DMS114 treated with DMSO at 0.1 percent for 48 hours (cell line): ENCODE measurements around the gene MMP12.
"Not testable (repeated sequence)": the region's sequence is repeated elsewhere in the genome, so short reads cannot be mapped to it uniquely, and the experiment has no call there.

Experiments
- DNase-seq: peaks from one replicate; lab custom pipeline; 2025; ENCODE audit not compliant: unreplicated experiment; lab: John Stamatoyannopoulos, UW

Gene MMP12

DNA sequence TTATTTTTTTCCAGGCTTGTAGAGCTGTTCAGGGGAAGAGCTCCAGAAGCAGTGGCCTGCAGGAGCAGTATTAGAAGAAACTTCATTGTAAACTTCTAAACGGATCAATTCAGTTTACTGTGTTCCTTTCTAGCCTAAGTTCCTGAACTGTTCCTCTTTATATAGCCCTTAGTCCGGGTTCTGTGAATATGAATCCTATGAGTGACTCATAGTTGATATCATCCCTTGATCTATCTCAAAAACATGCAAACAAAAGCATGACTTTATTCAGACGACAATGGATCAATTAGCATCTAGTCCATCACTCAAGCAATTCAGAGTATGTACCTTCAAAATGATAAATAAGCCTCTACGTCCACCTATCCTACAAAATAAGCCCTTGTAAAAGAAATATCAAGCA lies at the start of gene MMP12:
TSS of gene MMP12 (minus strand) at position 131 of the 400 bp plus-strand sequence. CDS start at position 86, 45 bp downstream.
- no peak for DNase-seq

DNA sequence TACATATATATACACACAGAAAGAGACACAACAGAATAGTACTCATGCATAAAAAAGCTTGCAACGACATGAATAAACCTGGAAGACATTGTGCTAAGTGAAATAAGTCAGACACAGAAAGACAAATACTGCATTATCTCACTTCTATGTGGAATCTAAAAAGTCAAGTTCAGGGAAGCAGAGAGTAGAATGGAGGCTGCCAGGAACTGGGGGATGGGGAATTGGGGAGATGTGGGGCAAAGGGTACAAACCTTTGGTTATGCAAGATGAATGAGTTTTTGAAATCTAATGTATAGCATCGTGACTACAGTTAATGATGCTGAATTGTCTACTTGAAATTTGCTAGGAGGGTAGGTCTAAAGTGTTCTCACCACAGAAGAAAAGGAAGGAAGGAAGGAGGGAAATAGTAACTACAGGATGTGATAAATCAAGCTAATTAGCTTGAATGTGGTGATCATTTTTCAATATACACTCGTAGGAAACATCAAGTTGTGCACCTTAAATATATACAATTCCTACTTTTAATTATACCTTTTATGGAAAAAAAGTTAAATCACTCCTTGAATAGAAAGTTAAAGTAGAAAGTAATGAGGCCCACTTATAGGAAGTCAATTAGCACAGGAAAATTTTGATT lies 46.9 kb upstream of the MMP12 start:
- DNase-seq, result no peak

GRCh38 chr11:102920118-102920684 lies 45.4 kb upstream of the MMP12 start:
- no peak for DNase-seq

DNA sequence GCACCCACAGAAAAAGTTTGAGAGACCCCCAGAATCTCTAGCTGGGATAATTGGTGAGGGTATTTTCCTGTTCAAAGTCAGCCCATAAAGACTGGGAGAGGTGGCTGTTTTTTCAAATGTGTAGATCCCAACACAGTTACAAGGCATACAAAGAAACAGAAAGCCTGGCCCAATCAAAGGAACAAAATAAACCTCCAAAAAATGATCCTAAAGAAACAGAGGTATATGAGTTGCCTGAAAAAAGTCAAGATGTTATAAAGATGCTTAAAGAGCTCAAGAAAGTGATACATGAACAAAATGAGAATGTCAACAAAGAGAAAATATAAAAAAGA lies 40.2 kb upstream of the MMP12 start:
- no peak for DNase-seq

DNA sequence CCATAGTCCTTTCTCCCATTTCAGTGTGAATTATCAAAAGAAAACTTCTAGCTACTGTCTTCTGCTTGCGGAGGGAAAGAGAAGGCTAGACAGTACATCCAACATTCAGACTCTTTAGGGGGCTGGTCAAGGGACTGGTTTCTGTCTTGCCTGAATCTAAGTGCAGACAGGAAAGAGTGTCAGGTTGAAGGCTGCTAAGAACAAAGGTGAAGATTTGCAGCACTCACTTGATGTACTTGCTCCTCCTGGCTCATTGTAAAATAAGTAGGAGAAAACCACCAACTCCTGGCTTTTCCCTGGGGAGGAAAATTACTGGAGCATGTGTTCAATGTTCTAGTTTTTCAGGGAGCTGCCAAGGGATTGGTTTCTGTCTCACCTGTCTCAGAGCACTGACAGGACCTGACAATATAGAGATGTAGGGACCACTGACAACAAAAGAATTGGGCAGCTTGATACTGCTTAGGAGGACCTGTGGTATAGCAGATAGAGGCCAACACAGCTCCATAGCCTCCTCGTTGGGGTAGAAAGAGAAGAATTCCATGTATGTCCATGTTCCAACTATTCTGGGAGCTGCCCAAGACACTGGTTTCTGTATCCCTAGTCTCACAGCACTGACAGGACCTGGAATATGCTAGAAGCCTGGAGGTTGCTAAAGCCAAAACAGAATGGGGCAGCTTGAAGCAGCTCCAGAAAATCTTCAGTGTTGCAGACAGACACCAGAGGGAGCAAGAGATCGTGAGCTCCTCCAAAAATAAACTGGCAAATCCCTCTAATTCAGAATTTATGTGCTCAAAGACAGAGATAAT lies 39.7 kb upstream of the MMP12 start:
- DNase-seq, result peak; percentile 32

GRCh38 chr11:102912482-102912830 lies 37.7 kb upstream of the MMP12 start:
- DNase-seq, result no peak

GRCh38 chr11:102911758-102912481 lies 37.1 kb upstream of the MMP12 start:
- no peak for DNase-seq

- DNase-seq, result not testable (repeated sequence)
Measured at GRCh38 chr11:102905848-102906247, 31.1 kb upstream of the MMP12 start.

DNA sequence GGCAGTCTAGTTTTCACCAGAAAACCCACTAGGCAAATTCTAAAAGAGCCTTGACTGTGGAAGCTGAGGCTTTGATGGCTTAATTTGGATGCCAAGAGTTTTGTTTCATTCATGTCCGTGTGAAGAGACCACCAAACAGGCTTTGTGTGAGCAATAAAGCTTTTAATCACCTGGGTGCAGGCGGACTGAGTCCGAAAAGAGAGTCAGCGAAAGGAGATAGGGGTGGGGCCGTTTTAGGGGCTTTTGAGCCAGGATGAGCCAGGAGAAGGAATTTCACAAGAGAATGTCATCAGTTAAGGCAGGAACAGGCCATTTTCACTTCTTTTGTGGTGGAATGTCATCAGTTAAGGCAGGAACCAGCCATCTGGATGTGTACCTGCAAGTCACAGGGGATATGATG lies 29.1 kb upstream of the MMP12 start:
- DNase-seq, result not testable (repeated sequence)

DNA sequence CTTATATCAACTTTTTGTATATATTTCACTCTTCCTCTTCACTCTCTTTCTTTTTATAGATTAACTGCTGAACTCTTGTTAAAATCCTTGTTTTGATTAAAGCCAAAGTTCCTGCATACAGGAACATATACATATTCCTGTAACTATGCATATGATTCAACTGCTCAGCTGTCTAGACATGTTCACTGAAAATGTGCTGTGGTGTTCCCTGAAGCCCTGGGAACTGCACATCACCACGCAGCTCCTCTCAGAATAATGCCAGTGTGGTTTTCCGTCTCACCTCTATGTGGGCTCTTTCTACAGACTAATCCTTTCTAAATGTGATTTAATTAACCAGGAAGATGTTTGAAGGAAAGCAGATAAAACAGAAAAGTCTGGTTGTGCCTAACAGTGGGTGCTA lies 25.6 kb upstream of the MMP12 start:
- DNase-seq, result no peak

- no peak for DNase-seq
Measured at GRCh38 chr11:102891736-102892135, 17.0 kb upstream of the MMP12 start.

- no peak for DNase-seq
Measured at GRCh38 chr11:102886999-102887398, 12.2 kb upstream of the MMP12 start.

GRCh38 chr11:102883141-102883540 lies 8.4 kb upstream of the MMP12 start:
- no peak for DNase-seq

- DNase-seq, result no peak
Measured at GRCh38 chr11:102882389-102883024, 7.7 kb upstream of the MMP12 start.

- DNase-seq, result no peak
Measured at GRCh38 chr11:102879801-102880200, 5.0 kb upstream of the MMP12 start.

- no peak for DNase-seq
Measured at GRCh38 chr11:102878595-102878994, 3.8 kb upstream of the MMP12 start.

- not testable (repeated sequence) for DNase-seq
Measured at GRCh38 chr11:102869354-102869964, 5.3 kb downstream of the MMP12 start.

DNA sequence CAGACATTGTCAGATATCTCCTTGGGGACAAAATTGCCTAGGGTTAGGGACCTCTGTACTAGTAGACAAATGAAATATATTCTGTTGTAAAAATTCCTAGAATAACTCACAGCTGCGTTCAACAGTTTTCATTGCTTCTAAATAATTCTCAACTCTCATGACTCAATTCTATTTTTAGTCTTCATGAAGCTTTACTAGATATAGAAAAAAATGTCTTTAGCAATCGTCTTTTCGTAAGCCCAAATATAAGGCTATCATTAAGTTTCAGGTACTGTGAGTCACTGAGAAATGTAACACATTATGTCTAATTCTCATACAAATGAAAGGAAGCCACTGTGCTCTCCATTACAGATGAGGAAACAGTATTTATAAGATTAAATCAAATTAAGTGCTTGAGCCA lies 6.4 kb downstream of the MMP12 start:
- DNase-seq, result no peak

DNA sequence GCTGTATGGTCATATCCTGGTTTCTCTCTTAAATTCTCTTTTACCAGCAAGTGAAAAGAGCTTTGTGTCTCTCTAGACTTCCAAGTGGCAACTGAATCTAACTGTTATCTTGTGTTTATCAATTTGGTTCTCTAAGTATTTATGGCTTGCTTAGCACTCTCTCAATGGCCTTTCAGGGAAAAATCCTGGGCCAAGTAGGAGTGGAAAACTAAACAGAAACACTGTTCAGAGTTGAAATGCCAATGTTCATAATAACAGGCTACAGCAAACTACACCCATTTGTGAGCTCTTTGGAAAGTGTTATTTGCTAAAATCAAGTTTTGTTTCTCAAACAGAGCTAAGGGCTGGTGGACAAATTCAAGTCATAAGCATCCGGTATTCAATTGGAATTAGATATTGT lies 10.1 kb downstream of the MMP12 start:
- DNase-seq, result no peak

DNA sequence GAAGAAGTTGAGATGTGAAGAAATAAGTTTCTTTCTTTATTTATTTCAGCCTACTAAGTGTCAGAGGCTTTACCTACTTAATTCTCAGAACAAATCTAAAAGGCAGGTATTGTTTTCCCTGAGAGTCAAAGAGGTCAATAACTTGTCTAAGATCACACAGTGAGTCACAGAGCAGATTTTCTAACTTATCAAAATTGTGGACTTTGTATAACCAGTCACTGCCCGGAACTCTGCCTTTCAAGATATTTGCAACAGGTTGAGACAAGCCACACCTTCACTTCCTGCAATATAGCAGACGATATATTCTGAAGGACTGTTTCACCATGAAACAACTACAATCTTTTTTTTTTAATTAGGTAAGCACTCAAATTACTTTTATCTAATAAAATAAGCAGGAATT lies 20.8 kb downstream of the MMP12 start:
- DNase-seq, result no peak

- DNase-seq, result no peak
Measured at GRCh38 chr11:102853055-102853454, 21.7 kb downstream of the MMP12 start.
